GM18511 (cell line): ENCODE data around the gene KRTAP10-7.
"Not testable (repeated sequence)": the region's sequence is repeated elsewhere in the genome, so short reads cannot be mapped to it uniquely, and the experiment has no call there.

Experiments used
- ATAC-seq: cut with Tn5 transposase; IDR thresholded peaks from one replicate; pipeline ENCODE4 v1.9.1; 2021; ENCODE audit warnings: mild to moderate bottlenecking, moderate library complexity; ENCODE audit not compliant: unreplicated experiment

KRTAP10-7 gene

GRCh38 chr21:44609193-44609592 is 8.8 kb downstream of the KRTAP10-7 start:
- no peak for ATAC-seq

DNA sequence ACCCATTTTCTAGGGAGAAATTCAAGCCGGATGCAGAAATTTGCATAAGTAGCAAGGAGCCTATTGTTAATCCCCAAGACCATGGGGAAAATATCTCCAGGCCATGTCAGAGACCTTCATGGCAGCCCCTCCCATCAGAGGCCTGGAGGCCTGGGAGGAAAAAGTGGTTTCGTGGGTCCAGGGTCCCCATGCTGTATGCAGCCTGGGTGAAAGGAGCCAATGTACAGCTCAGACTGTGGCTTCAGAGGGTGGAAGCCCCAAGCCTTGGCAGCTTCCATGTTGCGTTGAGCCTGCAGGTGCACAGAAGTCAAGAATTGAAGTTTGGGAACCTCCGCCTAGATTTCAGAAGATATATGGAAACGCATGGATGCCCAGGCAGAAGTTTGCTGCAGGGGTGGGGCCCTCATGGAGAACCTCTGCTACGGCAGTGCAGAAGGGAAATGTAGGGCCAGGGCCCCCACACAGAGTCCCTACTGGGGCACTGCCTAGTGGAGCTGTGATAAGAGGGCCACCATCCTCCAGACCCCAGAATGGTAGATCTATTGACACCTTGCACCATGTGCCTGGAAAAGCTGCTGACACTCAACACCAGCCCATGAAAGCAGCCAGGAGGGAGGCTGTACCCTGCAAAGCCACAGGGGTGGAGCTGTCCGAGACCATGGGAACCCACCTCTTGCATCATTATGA is 9.9 kb downstream of the KRTAP10-7 start:
- not testable (repeated sequence) for ATAC-seq

GRCh38 chr21:44611551-44611950 is 11.2 kb downstream of the KRTAP10-7 start:
- ATAC-seq, result no peak

DNA sequence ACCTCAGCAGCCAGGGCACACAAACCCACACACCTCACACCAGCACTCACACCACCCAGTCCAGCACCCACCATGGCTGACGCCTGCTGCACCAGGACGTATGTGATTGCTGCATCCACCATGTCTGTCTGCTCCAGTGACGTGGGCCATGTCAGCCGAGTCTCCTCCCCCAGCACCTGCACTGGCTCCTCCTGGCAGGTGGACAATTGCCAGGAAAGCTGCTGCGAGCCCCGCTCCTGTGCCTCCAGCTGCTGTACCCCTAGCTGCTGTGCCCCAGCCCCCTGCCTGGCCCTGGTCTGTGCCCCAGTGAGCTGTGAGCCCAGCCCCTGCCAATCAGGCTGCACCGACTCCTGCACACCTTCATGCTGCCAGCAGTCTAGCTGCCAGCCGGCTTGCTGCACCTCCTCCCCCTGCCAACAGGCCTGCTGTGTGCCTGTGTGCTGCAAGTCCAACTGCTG is 11.7 kb downstream of the KRTAP10-7 start, which contains the start of gene KRTAP10-8:
Gene KRTAP10-8 (plus strand): TSS at position 51 of the 458 bp plus-strand sequence. CDS start 22 bp downstream, at position 73.
- ATAC-seq, result no peak

DNA sequence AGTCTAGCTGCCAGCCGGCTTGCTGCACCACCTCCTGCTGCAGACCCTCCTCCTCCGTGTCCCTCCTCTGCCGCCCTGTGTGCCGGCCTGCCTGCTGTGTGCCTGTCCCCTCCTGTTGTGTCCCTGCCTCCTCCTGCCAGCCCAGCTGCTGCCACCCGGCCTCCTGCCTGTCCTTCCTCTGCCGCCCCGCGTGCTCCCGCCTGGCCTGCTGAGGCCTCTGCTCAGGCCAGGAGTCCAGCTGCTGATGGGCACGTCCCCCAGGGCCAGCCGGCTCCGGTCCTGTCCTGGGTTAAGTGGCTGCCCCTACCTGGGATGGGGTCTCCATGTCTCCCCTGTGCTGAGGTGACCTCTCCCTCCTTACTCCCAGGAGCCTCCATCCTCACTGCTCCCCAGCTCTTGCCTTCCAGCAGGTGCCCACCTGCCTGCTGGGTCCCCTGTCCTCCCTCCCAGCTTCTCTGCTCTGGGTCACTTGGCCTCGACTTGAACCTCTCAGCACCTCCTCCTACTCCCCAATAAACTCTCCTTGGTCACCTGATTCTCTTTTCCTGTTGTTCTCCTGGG is 12.4 kb downstream of the KRTAP10-7 start:
- ATAC-seq, result no peak

DNA sequence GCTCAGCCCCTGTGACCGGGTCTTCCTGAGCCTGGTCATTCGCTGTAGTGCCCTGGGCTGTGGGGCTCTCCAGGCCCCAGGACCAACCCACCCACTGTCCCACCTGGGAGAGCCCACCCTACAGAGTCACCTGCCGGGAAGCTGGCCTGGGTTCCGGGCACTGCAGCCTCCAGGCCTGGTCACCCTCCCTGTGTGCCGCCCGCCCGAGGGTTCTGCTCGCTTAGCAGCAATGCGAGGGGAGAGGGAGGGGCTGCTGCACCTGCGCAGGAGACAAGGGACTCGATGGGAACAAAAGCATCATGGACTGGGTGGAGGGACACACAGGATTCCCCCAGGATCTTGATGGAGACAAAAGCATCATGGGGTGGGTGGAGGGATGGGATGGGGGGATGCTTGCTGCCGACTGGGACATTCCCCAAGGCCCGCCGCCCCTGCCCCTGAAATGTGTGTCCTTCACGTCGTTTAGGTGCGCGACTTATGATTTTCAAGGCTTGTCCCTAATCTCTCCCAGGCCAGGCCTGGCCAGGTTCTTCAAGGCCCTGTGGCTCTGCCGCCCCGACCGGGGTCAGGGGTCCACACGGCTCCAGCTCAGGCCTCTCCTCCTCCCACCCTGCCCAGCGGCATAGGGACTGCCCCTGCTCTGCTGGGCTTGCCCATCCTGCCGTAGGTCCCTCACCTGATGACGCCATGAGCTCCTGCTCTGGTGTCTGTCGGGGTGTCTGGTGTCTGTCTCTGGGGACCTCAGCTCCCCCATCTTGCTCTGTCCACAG is 13.2 kb downstream of the KRTAP10-7 start:
- no peak for ATAC-seq

DNA sequence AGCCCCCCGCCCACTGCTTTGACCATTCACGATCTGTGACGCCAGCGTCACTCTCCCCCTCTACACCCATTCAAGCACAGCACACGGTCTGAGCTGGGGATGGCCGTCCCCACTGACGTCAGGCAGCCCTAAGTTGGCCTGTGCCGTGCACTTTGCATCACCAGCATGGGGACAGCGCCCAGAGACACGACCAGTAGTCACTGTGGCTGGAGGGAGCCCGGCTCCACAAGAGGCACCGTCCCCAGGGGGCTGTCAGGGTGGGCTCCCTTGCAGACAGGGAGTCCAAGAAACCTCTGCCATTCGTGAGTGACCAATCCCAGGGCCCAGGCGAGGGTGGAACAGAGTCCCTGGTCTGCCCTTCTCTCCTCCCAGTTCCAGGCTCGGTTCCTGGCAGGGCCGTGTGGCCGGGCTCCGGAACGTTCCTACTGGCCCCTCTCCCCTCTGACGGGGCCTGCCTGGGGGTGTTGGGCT is 13.8 kb downstream of the KRTAP10-7 start:
- ATAC-seq, result no peak

- no peak for ATAC-seq
Measured at GRCh38 chr21:44614961-44615391, 14.6 kb downstream of the KRTAP10-7 start.

GRCh38 chr21:44615466-44615865 is 15.1 kb downstream of the KRTAP10-7 start:
- no peak for ATAC-seq

- no peak for ATAC-seq
Measured at GRCh38 chr21:44615911-44616590, 15.7 kb downstream of the KRTAP10-7 start.

- no peak for ATAC-seq
Measured at GRCh38 chr21:44616591-44616926, 16.2 kb downstream of the KRTAP10-7 start.

DNA sequence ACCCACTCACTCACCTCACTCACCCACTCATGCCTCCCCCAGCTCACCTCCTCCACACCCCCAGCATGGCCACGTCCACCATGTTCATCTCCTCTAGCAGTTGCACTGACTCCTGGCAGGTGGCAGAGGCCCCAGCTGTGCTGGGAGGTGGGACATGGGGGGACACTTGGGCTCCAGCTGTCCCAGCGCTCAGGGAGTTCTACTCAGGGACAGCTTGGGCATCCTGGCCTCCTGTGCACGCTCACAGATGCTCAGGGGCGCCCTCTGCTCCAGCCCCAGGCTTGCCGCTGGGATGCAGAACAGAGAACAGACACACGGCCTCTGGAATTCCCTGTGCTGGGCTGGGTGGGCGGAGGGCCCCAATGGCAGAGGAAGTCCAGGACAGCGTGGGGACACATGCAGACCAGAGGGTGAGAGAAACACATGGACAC is 16.7 kb downstream of the KRTAP10-7 start:
- no peak for ATAC-seq

DNA sequence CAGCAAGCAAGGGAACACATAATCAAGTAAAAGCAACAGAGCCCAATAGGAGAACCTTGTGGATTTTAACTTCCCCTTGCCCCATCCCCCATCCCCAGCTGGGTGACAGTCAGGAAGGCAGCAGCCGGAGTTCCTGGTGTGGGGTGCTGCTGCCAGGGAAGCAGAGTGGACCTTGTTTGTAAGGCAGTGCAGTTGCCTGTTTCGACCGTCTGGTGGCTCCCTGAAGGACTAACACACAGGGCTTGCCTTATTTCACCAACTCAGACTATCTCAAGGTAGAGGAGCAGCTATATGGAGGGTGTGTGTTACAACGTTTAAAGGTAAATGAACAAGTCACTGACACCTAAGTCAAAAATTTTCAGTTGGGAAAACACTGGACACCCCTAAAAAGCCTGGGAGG is 18.1 kb downstream of the KRTAP10-7 start:
- no peak for ATAC-seq

DNA sequence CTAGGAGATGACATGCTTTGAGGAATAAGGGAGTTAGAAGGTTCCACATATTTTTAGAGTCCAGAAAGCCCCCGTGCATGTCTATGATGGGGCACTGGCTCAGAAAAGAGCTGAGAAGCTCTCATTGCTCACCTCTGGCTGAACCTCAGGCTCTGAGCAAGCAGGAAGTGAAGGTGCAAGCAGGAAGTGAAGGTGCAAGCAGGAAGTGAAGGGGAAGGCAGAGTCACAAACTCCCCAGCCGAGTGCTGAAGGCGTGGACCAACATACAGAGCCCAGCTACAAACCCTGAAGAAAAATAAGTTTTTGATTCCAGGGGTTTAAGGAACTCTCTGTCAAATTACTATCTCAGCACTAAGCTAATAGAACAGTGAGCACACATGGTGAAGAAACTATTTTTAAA is 18.5 kb downstream of the KRTAP10-7 start:
- ATAC-seq, result no peak

GRCh38 chr21:44619886-44620285 is 19.5 kb downstream of the KRTAP10-7 start:
- no peak for ATAC-seq

DNA sequence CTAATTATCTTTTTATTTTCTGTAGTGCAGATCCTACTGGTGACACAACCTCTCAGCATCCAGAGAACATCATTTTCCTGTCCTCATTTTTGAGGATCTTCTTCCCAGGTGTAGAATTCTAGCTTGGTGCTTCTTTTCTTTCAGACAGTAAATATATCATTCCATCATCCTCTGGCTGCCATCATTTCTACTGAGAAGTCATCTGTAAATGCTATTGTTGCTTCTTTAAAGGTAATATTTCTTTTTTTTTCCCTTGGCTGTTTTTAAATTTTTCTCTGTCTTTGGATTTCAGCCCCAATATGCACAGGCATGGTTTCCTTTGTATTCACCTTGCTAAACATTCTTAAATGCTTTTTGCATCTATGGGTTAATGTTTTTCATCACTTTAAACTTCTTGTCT is 23.2 kb downstream of the KRTAP10-7 start:
- no peak for ATAC-seq

GRCh38 chr21:44625756-44626155 is 25.4 kb downstream of the KRTAP10-7 start:
- ATAC-seq, result no peak

DNA sequence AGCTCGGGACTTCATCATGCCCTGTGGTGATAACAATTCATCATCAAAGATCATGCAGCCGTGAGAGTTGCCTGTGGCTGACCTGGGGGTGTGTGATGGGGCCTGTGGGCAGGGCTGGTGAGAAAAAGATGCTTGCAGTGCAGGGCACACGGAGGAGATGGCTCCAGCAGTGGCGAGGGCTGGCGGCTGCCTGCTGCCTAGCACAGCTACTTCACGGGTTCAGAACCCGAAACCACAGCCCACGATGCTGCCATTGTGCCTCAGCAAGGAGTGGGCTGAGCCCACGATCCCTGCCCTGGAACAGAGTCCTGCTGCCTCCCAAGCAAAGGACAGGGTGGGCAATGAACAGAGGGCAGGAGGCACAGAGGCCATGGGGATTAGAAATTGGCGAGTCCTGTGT is 25.9 kb downstream of the KRTAP10-7 start:
- ATAC-seq, result no peak

GRCh38 chr21:44626673-44627143 is 26.3 kb downstream of the KRTAP10-7 start, which contains the start of gene KRTAP10-9:
TSS of gene KRTAP10-9 (plus strand) at chr21:44627093. CDS start at chr21:44627172, 79 bp downstream.
- ATAC-seq, result no peak

DNA sequence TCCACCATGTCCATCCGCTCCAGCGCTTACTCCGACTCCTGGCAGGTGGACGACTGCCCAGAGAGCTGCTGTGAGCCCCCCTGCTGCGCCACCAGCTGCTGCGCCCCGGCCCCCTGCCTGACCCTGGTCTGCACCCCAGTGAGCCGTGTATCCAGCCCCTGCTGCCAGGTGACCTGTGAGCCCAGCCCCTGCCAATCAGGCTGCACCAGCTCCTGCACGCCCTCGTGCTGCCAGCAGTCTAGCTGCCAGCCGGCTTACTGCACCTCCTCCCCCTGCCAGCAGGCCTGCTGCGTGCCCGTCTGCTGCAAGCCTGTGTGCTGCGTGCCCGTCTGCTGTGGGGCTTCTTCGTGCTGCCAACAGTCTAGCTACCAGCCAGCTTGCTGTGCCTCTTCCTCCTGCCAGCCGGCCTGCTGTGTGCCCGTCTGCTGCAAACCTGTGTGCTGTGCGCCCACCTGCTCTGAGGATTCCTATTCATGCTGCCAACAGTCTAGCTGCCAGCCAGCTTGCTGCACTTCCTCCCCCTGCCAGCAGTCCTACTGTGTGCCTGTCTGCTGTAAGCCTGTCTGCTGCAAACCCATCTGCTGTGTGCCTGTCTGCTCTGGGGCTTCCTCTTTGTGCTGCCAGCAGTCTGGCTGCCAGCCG is 26.9 kb downstream of the KRTAP10-7 start:
- ATAC-seq, result not testable (repeated sequence)
